ENCODE data around the gene ILF2.
"Not testable (repeated sequence)": the region's sequence is repeated elsewhere in the genome, so short reads cannot be mapped to it uniquely, and the experiment has no call there.

Gene ILF2

GRCh38 chr1:153678519-153679336 lies 7.9 kb upstream of the ILF2 start, which contains the start of gene NPR1:
NPR1 (plus strand) TSS chr1:153678688; CDS start chr1:153679109, 421 bp downstream.
- peak; percentile 19 for DNase-seq

GRCh38 chr1:153677718-153678518 lies 7.1 kb upstream of the ILF2 start:
- peak; percentile 63 for DNase-seq

GRCh38 chr1:153673511-153673910 lies 2.7 kb upstream of the ILF2 start:
- no peak for DNase-seq

- peak; percentile 70 for DNase-seq
Measured at GRCh38 chr1:153671628-153672353, 998 bp upstream of the ILF2 start.

- DNase-seq, result no peak
Measured at GRCh38 chr1:153670257-153670858, 435 bp downstream of the ILF2 start.

- DNase-seq, result no peak
Measured at GRCh38 chr1:153669606-153670005, 1.2 kb downstream of the ILF2 start.

GRCh38 chr1:153668672-153669071 lies 2.1 kb downstream of the ILF2 start:
- not testable (repeated sequence) for DNase-seq

GRCh38 chr1:153667439-153667838 lies 3.4 kb downstream of the ILF2 start:
- no peak for DNase-seq

GRCh38 chr1:153663211-153663610 lies 7.6 kb downstream of the ILF2 start:
- no peak for DNase-seq

- no peak for DNase-seq
Measured at GRCh38 chr1:153662269-153662668, 8.5 kb downstream of the ILF2 start.

- DNase-seq, result no peak
Measured at GRCh38 chr1:153661111-153661708, 9.6 kb downstream of the ILF2 start.

- no peak for DNase-seq
Measured at GRCh38 chr1:153659656-153660055, 11.1 kb downstream of the ILF2 start.

- no peak for DNase-seq
Measured at GRCh38 chr1:153659175-153659534, 11.6 kb downstream of the ILF2 start.

- DNase-seq, result peak; percentile 93
Measured at GRCh38 chr1:153658400-153659174, 12.2 kb downstream of the ILF2 start, which contains the start of gene SNAPIN. SNAPIN (plus strand) TSS chr1:153658703; CDS start chr1:153658744, 41 bp downstream.

GRCh38 chr1:153655333-153655732 lies 15.5 kb downstream of the ILF2 start:
- no peak for DNase-seq

GRCh38 chr1:153652805-153653500 lies 17.8 kb downstream of the ILF2 start:
- no peak for DNase-seq

GRCh38 chr1:153651771-153652170 lies 19.0 kb downstream of the ILF2 start:
- no peak for DNase-seq

GRCh38 chr1:153649863-153650235 lies 20.9 kb downstream of the ILF2 start:
- DNase-seq, result no peak

- DNase-seq, result no peak
Measured at GRCh38 chr1:153649137-153649862, 21.5 kb downstream of the ILF2 start.

GRCh38 chr1:153648000-153648643 lies 22.7 kb downstream of the ILF2 start:
- DNase-seq, result no peak

Measured in activated CD4-positive, alpha-beta T cell treated with anti-CD3 and anti-CD28 coated beads, Interleukin-10, Interleukin-2, amounts not matched to agents 100 ng/mL and 50 ng/mL, durations not matched to agents 16 hours and 8 hours (primary cell).